SK-N-DZ (cell line): ENCODE data around the gene KCNC1.

ENCODE experiments used
- DNase-seq: peaks from one replicate; pipeline ENCODE4 v3.0.0-alpha.2; 2015; ENCODE audit warnings: low spot score

KCNC1 gene

GRCh38 chr11:17816232-17816931 lies 81.8 kb downstream of the KCNC1 start:
- DNase-seq, result no peak

DNA sequence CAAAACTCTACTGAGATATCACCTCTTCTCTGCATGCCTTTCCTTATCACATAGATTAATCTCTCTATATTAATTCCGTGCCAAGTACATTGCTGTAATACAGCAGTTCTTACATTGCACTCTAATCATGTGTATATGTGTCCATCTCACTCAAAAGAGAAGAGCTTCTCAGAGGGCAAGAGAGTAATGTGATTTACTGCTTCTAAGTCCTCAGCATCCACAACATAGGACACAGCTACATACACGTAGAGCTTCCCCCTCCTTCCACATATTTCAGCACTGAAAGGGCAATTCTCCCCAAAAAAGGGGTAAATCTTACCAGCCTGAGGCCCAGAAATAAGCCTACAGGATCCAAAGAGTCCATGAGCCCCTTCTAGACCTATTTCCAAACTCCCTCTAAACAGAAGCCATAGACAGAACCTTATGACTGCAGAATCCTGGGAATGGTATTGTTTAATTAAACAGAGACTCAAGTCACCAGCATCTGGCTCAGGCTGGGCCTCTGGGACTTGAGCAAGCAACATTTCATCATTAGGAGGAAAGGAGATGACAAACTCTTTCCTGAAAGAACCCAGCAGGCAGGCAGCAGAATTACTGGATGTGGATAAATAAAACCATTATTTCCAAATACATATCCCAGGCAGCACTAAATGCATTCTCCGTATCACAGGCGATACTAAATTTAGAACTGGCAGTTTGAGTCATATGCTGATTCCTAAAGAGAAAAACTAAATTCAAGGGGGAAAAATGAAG lies 87.2 kb downstream of the KCNC1 start:
- no peak for DNase-seq

DNA sequence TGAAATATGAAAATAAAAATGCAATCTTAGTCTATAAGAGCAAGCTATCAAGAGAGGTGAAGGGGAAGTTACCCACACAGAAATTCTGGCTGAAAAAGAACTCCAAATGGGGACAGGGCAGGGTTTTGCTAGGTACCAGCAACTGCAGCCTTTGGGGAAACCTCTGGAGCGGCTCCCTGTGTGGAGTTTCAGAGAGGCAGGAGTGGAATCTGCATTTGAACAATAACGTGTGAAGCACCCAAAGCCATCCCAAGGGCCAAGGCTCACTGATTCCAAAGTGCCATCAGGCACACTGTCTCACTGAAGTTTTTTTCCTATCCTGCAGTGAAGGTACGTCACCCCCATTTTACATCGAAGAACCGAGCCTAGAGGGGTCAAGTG lies 87.8 kb downstream of the KCNC1 start:
- DNase-seq, result no peak

DNA sequence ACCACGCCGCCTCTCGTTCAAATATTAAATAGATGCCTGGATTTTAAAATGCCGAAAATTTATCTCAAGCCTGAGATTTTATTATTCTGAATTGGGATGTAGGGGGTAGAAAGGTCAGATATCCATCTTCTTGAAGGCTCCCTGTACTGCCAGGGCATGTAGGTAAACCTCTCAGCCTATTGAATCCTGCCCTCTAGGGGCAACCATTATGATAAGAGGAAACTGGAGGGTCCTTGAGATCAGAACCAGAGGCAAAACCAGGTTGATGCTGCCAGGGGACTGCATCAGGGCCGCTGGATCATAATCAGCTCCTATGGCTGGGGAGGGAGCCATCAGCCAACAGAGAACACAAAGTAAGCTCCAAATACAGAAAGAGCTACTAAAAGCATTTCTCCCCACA lies 92.4 kb downstream of the KCNC1 start:
- DNase-seq, result peak; percentile 35

DNA sequence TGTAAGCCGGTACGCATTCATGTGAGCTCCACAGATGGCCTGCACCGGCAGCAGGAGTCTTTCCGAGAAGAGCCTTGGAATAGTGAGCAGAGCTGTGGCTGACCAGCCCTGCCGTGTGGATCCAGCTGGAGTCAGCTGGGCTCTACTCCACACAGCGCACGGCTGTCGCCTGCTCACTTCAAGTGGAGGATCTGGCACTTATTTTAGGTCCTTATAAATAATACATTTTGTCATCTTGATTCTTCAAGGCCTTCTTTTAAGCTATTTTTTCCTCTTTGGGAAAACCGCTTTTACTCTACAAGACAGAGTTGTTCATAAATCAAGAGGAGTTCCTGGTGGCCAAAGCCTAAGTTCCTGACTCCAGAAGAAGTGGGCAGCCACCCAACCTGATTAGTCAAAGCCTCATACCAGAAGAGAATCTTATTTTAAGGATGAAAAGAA lies 93.8 kb downstream of the KCNC1 start:
- DNase-seq, result no peak

DNA sequence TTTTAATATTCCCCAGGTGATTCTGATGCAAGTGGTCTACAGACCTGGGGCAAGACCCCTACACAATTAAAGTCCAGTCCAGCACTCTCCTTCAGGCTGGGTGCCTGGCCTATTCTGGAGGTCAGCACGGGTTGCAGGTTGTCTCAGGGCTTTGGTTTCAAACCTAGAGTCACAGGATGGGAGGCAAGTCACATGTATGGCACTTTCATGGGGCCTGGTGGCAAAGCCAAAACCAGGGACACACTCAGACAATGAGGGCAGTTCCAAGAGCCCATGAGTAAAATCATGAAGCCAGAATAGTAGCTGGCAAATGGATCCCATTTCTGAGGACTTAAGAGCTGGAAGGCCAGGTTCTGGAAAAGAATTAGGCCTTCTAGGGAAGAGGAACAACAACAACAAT lies 96.6 kb downstream of the KCNC1 start:
- no peak for DNase-seq

DNA sequence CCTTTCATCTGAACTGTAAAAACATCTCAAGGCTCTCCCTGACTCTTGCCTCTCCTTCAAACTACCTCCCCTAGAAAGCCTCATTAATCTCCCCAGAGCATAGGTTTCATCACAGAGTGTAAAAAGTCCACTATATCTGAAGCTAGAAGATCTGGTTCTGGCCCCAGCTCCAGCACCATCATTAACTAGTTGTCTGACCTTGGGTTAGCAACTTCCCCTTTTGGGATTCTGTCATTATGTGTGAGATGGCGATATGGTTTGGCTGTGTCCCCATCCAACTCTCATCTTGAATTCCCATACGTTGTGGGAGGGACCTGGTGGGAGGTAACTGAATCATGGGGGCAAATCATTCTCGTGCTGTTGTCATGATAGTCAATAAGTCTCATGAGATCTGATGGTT lies 97.3 kb downstream of the KCNC1 start:
- DNase-seq, result no peak
